Muscle of back (tissue), 11 donors: Measurements from ENCODE around the gene PROX1. TPM values are rescaled to one million over a fixed set of nuclear protein-coding genes. Genes with fewer than 3 reads are reported as not detected.

Experiments
- DNase-seq, 3 donors: peaks; one replicate each; pipeline versions ENCODE4 v3.0.0 to v3.0.0-alpha.2; 2013
- polyA plus RNA-seq, 10 donors: library from polyadenylated mRNA; unstranded; fragments of 120-200 nt; gene quantifications; one replicate each; pipeline ENCODE4 v1.2.1, GENCODE V29; 2013; ENCODE audit not compliant: insufficient read length in 10 of 10

The PROX1 gene
- polyA plus RNA-seq, 10 donors, result 9.4 to 14.4 (median 11.3) TPM

DNA sequence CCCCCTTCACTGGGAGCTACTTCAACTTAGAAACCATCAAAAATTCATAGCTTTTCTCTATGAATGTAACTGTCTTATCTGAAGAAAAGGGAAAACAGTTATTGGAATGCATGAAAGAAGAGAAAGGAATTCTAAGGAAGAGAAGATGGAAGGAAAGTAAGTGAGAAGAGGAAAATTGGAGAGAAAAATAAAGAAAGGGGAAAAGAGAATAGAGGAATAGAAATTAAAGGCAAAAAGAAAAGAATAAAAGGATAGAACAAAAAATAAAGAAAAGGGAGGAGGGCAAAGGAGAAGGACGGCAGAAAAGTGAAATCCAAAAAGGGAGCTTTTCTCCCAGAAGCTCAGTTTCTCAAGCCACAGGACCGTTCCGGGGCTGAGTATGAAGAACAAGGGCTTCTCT lies 9.9 kb upstream of the PROX1 start:
- no peak for DNase-seq

DNA sequence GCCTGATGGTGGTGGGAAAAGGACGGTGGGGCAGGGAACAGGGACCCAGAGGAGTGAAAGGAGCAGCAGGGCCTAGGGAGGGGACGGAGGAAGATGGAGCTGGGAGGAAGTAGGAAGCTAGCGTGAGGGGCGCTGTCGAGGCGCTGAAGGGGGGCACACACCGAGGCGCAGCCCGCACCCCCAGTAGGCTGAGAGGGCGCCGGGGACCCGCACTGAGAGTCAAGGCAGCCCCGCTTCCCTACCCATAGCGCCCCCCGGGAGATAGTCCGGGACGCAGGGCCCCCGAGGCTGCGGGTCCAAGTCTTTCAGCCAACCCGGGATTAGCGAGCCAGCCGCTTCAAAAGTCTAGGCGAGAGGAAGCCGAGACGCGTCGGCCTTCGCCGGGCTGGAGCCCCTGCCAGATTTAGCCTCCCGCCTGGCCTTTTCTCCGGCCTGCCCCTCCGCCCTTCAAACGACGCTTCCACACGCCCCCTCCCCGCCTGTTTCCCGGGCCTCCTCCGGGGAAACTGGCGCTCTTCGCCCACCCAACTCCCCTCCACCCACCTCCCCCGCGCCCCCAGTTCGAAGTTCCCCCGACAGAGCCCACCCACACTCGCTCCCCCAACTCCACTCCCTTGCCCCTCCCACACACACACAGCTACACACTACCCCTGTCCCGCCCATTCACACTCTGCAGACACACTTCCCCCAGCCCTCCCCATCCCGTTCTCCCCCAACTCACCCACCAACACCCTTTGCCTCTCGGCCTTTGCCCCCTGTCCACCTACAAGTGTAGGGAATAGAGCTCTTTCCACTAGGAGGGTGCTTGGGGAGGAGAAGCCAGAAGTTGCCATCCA lies 7.8 kb upstream of the PROX1 start:
- DNase-seq, result peak in 1 of 3 donors; percentile 44

DNA sequence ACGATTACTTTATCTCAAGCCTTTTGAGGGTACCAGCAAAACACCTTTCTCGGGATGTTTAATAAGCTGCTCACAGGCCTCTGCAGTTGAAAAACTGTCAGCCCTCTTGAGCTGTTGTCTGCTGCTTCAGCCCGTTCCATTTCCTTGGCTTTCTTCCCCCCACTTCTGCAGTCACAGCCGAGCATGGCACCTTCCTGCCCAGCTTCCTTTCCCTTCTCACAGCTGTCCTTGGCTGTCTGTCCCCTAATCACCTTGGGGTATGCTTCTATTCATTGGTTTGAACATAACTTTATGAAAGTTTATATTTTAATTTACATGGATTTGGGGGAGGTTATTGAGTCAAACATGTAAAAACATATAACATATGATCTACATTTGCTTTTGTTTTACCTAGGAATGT lies 6.9 kb upstream of the PROX1 start:
- DNase-seq, result no peak

DNA sequence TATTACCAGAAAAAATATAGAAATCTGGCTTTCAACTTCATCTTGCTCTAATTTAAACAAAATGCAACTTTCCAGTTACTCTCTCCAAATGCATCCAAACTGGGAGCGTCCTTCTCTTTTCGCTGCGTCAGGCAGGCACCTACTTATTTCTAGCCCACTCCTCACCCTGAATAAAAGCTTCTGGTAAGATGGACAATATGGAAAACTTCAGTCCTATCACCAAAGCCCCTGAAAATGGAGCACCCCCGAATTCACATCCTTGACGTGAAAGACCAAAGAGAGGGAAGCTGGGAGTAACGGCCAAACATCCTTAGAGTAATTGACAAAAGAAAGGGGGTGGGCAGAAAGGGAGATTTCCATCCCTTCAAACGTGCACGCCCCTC lies 5.5 kb upstream of the PROX1 start:
- DNase-seq, result no peak

DNA sequence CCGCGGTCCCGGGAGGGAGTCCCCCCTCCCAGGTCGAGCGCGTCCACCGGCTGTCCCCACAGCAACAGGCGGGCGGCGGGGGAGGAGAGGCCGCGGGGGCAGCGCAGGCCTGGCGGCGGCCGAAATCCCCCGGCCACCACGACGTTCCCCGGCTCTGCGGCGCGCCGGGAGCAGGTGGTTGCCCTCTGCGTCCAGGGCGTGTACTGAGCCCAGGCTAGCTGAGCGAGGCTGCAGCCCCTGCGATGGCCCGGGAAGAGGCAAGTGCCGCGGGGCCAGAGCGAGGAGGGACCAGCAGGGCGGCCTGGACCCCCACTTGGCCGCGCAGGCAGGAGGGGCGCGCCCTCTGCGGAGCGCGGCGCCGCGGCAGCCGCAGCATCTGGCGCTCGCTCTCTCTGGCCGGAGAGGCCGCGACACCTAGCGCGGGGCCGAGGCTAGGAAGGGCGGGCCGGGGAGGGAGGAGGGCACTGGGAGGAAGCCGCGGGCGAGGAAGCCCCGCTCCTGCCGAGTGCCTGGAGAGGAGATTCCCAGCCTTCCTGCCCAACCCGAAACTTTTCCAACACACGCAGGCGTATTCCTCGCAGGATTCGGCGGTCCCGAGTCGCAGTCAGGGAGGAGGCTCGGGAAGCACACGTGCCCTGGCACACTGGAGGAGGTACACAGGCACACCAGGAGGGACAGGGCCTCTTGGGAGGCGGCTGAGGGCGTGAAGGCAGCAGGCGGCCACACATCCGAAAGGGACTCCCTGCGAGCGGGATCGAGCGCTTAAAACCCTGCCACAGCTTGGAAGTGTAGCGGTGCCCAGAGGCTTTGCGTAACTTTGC lies 4.9 kb upstream of the PROX1 start:
- DNase-seq, result peak in 1 of 3 donors; percentile 71

DNA sequence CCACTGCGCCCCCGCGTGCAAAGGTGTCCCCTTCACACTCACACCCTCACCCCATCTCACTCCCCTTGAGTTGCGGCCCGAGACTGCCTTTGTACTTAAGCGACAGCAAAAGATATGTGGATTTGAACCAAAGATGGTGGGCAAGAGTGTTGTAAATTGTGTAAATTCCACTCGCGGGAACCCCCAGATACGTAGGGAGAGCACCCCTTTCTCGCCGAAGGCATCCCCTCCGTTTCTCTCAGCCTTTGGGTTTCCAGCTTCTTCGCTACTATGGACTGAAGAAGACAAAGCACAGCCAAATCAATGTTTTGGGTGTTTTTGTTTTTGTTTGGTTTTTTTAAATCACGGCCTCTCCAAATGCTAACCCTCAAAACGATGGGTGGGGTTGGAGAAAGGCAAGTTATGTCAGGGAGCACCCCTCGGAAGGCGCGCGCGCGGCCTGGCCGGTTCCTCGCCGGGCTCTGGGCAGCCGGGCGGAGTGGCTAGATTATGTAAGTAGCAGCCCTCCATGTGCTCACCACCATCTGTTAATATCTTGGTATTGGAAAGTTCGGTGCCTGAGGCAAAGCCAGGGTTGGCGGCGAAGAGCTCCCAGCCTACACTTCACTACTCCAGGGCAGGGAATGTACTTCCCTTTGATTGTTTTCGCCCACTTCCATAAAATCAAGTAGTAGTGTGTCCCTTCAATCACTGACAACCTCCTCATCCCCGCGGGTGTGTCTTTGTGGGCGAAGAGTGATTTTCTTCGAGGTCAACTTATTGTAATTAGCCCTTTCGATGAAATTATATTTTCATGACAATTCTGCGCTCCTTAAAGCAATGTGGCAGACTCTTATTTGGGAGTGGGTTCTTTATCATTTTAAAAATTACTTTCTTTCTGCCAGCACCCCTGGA lies 4.0 kb upstream of the PROX1 start:
- DNase-seq, result no peak

DNA sequence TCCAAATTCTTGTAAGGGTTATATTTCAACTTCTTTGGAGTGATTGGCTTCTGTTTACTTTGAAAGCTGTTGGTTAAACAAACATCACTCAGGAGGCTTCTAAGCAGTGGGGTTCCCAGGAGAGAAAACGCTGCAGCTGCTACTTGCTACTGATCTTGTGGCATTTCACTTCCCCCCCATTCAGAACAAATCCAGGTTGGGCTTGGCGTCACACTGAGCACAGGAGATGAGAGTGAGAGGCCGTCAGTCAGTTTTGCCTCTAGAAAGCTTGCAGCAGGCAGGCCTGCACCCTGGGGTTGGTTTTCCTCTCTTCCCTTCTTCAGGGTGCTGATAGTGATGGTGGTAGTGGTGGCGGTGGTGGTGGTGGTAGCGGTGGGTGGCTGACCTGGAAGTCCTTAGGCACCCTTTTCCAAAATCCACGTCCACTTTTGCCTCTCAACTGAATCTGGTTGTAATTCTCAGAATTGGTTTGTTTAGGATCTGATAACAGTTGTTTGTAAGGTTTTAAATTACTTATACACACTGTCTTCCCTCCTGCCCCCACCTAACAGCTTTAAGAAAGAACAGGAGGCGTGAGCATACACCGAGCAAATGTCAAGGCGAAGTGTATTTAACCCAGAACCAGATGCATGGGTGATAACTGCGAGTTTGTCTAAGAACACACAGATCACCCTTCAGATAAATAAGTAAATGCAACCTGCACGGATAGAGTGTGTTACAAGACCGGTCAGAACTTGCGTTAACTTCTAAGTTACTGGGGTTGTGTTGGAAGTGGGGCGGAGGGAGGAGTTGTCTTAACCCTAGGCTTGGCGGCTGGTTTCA lies 3.2 kb upstream of the PROX1 start:
- no peak for DNase-seq

DNA sequence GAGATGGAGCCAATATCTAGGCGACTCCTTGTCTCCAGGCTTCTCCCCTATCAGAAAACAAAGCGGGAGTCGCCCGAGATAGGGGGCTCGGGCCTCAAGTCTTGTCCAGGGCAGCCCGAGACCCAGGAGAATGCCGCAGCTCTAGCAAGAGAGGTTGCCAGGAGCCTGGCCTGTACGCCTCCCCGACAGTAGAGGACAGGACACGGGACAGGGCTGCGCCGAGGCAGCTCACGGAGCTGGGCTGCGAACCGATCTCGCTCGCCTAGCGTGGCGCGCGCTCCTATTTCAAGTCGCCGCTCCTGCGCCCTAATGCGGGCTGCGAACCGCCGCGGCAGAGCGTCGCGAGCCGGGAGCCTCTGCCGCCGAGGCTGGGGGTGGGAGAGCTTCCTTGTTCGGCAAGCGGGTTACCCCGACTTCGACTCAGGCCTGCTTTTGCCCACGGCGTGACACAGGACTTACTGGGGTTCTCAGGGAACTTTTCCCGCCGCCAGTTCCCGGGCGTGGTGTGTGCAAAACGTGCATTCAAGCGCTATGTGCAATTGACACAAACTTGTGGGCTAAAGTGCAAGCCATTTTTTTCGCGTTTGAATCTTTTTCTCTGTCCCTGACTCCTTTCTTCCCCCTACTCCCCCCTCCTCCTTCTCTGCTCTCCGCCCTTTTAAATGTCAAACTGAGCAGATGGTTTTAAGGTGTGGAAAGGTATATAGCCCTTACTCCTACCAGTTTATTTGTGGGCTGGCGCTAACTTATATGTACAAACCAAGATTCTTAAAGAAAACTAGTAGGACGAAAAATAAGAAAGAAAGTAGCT lies 2.4 kb upstream of the PROX1 start:
- peak in 1 of 3 donors; percentile 60 for DNase-seq

DNA sequence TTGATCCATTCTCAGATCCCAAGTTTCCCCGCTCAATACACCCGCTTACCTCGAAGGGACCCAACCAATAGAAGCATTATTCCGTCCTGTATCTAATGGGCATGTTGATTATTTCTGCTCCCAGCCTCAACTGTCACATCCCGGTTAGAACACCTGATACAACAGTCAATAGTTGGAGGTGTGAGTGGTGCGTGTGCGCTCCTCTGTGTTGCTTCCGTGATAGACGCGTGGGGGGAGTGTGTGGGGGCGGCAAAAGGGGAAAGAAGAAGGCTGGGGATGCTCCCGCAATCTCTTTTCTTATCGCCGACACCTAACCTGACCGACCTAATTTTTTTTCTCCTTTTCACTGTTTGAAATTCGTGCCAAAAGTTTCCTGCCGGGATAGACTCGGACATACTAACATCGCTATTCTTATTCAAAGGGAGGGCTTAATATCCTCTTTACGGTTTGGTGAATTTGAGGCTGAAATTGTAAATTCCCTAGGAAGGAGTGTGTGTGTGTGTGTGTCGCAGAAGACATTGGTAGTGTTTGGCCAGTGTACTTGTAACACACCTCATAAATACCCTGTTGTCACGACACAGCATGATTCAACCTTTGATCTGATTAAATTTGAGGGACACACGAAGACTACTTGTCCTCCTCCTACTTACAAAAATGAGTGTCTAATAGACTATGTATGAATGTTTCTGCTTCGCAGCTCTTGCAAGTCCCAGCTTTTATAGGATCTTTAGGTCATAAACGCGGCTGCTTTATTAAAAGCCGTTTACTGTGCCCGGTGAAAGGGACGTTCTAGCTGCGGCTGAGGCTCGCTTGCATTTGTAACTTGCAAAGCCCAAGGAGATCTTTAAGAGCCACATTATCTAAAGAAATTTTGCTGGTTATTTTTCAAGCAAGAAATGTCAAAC lies 1.5 kb upstream of the PROX1 start:
- peak in 1 of 3 donors; percentile 59 for DNase-seq

DNA sequence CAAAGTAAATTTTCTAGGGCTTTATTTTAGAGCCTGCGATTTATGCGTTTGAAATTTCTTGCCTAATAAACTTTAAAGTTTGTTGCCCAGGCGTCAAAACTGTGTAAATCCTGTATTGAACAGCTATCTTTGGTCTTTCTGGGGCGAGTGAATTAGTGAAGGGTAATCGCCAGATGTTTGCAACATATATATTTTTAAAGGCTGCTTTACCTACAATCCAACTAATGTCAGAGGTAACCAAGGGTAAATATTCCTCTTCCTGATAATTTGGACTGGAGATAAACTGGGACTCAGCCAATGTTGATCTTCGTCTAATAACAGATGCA lies 885 bp upstream of the PROX1 start:
- no peak for DNase-seq

DNA sequence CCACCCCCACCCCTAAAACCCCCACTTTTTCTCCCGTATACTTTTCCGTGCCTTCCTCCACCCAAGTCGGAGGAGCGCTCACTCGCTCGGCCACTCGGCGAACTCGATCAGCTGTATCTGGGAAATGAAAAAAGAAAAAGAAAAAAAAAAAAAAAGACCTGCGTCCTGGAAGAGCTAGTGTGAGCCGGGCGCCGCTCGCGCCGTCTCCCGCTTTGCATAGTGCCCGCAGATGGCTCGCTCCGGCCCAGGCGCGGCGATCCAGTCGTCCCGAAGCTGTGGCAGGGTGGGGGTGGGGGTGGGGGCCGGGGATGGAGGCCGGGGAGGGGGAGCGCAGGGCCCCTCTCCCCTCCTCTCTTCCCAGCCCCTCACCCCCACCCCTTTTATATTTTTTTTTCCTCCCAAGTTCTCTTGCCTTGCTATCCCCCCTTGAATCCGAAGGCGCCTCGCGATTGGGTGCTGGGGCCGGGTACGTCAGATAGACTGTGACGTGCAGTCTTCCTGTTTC lies 299 bp upstream of the PROX1 start:
- peak in 1 of 3 donors; percentile 64 for DNase-seq

DNA sequence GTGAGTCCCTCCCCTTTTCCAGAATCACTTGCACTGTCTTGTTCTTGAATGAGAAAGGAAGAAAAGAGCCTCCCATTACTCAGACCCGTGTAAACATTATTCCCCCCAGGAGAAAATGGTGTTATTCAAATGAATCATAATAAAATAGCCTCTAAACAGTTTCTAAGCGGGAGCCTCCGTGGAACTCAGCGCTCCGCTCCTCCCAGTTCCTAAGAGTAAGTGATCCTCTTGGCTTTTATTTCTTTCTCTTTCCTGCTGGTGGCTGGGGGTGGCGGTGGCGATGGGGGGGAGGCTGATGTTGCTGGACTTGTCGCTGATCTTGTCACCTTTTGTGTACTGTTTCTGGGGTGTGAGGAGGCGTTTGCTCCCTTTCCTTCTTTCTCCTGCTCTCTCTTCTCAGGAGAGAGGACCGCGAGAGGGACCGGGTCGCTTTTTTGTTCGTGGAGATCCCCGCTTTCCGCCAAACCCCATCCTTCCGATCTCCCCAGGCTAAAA lies 781 bp downstream of the PROX1 start:
- DNase-seq, result no peak

DNA sequence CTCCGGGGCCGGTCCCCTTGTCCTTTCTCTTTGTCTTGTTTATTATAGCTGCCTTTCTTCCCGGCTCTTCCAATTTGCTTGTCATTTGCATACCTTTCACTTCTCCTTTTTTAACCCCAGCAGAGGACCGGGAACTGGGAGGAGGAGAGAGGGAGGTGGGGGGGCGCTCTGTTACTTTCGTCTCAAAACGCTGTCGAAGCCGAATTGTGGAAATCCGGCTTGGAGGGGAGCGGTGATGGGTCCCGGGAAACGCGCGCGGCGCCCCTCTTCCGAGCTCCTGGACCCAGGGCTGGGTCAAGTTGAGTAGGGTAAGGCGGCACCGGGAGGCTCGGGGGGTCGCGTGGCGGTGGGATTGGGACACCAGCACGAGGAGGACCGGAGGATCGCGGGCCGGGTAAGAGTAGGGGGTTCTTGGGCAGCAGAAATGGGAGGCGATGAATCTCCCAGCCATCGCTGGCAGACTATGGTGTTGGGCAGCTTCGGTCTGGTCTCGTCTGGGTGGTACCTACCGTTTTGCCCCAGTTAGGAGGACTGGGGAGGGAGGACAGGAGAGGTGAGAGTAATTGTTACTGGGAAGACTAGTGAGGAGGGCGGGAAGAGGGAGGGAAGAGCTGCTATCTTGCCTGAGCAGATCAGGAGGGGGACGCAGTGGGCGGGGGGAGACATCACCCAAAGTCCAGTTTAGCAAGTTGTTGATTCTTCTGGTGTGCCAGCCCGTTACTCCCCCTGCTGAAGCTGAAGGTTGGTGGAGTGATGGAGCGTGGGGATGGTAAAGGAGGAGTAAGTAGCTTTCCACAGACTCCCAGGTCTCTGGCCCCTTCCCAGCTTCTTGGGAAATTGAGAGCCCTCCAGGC lies 1.5 kb downstream of the PROX1 start:
- DNase-seq, result peak in 1 of 3 donors; percentile 57

DNA sequence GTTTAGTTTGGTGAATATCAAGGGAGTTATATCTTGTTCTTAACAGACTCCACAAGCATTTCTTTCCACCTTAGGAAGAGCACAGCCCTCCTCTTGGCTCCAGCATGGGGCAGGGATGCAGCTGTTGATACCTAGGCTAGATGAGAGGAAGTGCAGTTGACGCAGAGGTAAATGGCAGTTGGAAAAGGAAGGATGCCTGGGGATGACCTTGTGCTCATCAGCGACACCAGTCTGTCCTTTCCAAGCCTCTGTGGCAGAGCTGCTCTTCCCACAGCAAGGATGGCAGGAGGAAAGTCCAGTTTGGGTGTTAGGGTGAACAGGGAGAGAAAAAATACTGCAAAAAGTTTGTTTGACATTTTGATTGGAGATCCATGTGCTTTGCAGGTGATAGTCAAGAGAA lies 6.2 kb downstream of the PROX1 start:
- no peak for DNase-seq

DNA sequence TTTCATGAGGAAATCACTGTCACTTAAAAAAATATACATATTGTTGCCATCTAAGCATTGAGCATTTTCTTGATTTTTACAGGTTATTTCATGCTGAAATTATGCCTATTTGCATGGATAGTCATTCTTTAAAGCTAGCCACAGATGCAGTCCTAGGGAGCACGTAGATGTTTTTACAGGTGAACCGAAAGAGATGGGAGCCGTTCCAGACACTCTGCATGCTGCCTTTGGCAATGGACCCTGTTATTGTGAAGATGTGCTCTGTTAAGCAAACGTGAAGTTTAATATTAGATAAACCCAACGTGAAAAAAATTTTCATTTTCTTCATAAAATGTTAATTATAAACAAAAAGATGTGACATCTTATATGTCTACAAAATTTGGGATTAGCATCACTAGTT lies 7.1 kb downstream of the PROX1 start:
- no peak for DNase-seq

DNA sequence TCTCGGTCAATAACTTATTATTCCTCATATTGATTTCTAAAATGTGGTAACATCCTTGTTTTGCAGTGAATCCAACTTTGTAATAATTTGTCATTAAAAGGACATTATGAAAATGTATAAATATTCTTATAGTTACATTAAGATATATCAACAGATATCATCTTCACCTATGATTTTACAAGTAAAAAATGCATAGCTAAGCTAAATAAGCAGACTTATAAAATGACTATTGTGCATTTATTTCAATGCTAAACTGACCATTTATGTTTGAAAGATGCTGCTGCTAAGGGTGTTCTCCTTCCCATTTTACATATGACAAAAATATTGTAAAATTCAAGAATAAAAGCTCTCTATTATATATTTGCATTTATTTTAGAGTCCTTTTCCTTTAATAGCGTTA lies 7.8 kb downstream of the PROX1 start:
- no peak for DNase-seq

DNA sequence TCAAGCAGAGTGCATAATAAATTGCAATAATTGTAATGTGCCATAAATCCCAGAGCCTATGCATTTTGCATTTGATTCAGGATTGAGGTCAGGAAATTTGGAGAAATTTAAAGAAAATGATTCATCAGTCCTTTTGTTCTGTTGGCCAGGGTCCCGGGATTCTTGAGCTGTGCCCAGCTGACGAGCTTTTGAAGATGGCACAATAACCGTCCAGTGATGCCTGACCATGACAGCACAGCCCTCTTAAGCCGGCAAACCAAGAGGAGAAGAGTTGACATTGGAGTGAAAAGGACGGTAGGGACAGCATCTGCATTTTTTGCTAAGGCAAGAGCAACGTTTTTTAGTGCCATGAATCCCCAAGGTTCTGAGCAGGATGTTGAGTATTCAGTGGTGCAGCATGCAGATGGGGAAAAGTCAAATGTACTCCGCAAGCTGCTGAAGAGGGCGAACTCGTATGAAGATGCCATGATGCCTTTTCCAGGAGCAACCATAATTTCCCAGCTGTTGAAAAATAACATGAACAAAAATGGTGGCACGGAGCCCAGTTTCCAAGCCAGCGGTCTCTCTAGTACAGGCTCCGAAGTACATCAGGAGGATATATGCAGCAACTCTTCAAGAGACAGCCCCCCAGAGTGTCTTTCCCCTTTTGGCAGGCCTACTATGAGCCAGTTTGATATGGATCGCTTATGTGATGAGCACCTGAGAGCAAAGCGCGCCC lies 8.7 kb downstream of the PROX1 start:
- peak in 2 of 3 donors; percentile 73 to 85 for DNase-seq
